HepG2 (cell line): ENCODE data around the gene FAAP100. TPM values are rescaled to one million over a fixed set of nuclear protein-coding genes. Genes with fewer than 3 reads are reported as not detected.

Experiments used
- ATAC-seq: fragments of 200-7000 bp; cut with Tn5 transposase; 3 replicates; pipeline ENCODE4 v1.9.1; 2020; ENCODE audit warnings: mild to moderate bottlenecking, moderate library complexity
- BruUV-seq: library from RNA; stranded (reverse); fragments of 400-500 nt; replicated peaks from 2 replicates; lab custom pipeline; 2021; lab: Mats Ljungman, UMichigan
- CTCF ChIA-PET: fragments of 300-600 bp; formaldehyde crosslinking; extraction: SDS; loops from one replicate; lab custom pipeline; 2021; ENCODE audit warnings: low total read pairs, inconsistent platforms, low intra/inter-chr PET ratio; lab: Yijun Ruan, JAX
- POLR2A ChIA-PET: fragments of 350-600 bp; sonication (Branson Sonifier 250); formaldehyde crosslinking; loops from one replicate; lab custom pipeline; 2020; ENCODE audit warnings: antibody characterized with exemption, inconsistent platforms; lab: Yijun Ruan, JAX
- DNase-seq: peaks from one replicate; pipeline ENCODE4 v3.0.0-alpha.2; 2015; ENCODE audit warnings: low spot score
- FAIRE-seq: peaks from 3 replicates; lab custom pipeline; 2011; peaks lifted over from hg19 to GRCh38; lab: Jason Lieb, UNC
- H2AFZ ChIP-seq: one replicate; pipeline ENCODE4 v1.6.1; 2011; ENCODE audit warnings: low read length, inconsistent platforms
- H3K27ac ChIP-seq: fragments of 300-600 bp; 3 replicates; pipeline ENCODE4 v1.8.0; 2011; ENCODE audit warnings: mixed run types, mild to moderate bottlenecking, mixed read lengths, low read length, inconsistent platforms; ENCODE audit not compliant: insufficient read depth; ENCODE audit errors: extremely low read length
- H3K27me3 ChIP-seq, 2 experiments: fragments of 200-600 bp in 1 of 2; 2 replicates in 1 of 2; 3 replicates in 1 of 2; pipeline versions ENCODE4 v1.6.0 to v1.8.0; 2011; ENCODE audit warnings: low read length in 2 of 2, mild to moderate bottlenecking in 2 of 2, moderate library complexity in 2 of 2, inconsistent platforms in 1 of 2; ENCODE audit not compliant: insufficient read depth in 2 of 2, control insufficient read depth in 1 of 2
- H3K36me3 ChIP-seq, 2 experiments: fragments of 200-600 bp in 1 of 2; replicated peaks in 1 of 2; 2 replicates in 1 of 2; 3 replicates in 1 of 2; pipeline versions ENCODE4 v1.5.1 to v1.8.0; 2011; ENCODE audit warnings: low read length in 2 of 2, inconsistent platforms in 1 of 2; ENCODE audit not compliant: insufficient read depth in 2 of 2, control insufficient read depth in 1 of 2
- H3K4me1 ChIP-seq: 2 replicates; pipeline ENCODE4 v1.5.1; 2012; ENCODE audit warnings: low read length, inconsistent platforms; ENCODE audit not compliant: insufficient read depth
- H3K4me2 ChIP-seq: 2 replicates; pipeline ENCODE4 v1.6.0; 2011; ENCODE audit warnings: low read depth, low read length, inconsistent platforms
- H3K4me3 ChIP-seq, 3 experiments: fragments of 200-600 bp in 1 of 3; sonication (generic), shearing (Covaris generic) in 1 of 3; replicated peaks in 1 of 3; 2 replicates each; pipeline ENCODE4 v1.5.1; 2011 to 2016; ENCODE audit warnings: low read length in 3 of 3, inconsistent platforms in 2 of 3, low read depth in 2 of 3, mild to moderate bottlenecking in 2 of 3, control low read depth in 1 of 3, mixed read lengths in 1 of 3; ENCODE audit not compliant: insufficient read depth in 1 of 3
- H3K79me2 ChIP-seq: one replicate; pipeline ENCODE4 v1.6.1; 2011; ENCODE audit warnings: low read length, inconsistent platforms; ENCODE audit not compliant: insufficient read depth
- H3K9ac ChIP-seq: 2 replicates; pipeline ENCODE4 v1.6.0; 2011; ENCODE audit warnings: mild to moderate bottlenecking, low read depth, low read length, inconsistent platforms; ENCODE audit not compliant: insufficient read depth
- H3K9me3 ChIP-seq: 2 replicates; pipeline ENCODE4 v1.5.1; 2012; ENCODE audit warnings: mild to moderate bottlenecking, low read length
- H4K20me1 ChIP-seq: 2 replicates; pipeline ENCODE4 v1.6.0; 2011; ENCODE audit warnings: inconsistent platforms, mild to moderate bottlenecking, low read length, moderate library complexity; ENCODE audit not compliant: insufficient read depth
- AGO1 ChIP-seq: fragments of 200-400 bp; formaldehyde crosslinking; IDR thresholded peaks from 2 replicates; pipeline ENCODE4 v1.6.1; 2017; ENCODE audit warnings: mild to moderate bottlenecking, low read depth, low read length, moderate library complexity; ENCODE audit not compliant: poor library complexity, severe bottlenecking
- AGO2 ChIP-seq: fragments of 200-400 bp; formaldehyde crosslinking; optimal IDR thresholded peaks from 2 replicates; pipeline ENCODE3; 2017; ENCODE audit warnings: mild to moderate bottlenecking, low read depth, low read length, moderate library complexity
- BORCS8-MEF2B ChIP-seq: sonication (generic); formaldehyde crosslinking; IDR thresholded peaks from 2 replicates; pipeline ENCODE4 v1.8.0; 2022; ENCODE audit warnings: mild to moderate bottlenecking, missing genetic modification reagents
- POLR2A ChIP-seq, 2 experiments: IDR thresholded peaks; 2 replicates each; pipeline ENCODE4 v1.6.1; 2011; ENCODE audit warnings: low read depth in 2 of 2, low read length in 2 of 2, mild to moderate bottlenecking in 1 of 2, moderate library complexity in 1 of 2; ENCODE audit not compliant: insufficient read depth in 1 of 2
- POLR2AphosphoS5 ChIP-seq: IDR thresholded peaks from 2 replicates; pipeline ENCODE4 v1.6.1; 2012; ENCODE audit warnings: low read depth, low read length
- POLR2G ChIP-seq: fragments of 200-400 bp; formaldehyde crosslinking; IDR thresholded peaks from 2 replicates; pipeline ENCODE4 v1.6.1; 2018; ENCODE audit warnings: mild to moderate bottlenecking, low read depth, low read length, moderate library complexity
- RARA ChIP-seq: IDR thresholded peaks from 2 replicates; pipeline ENCODE4 v1.6.1; 2016; ENCODE audit warnings: missing genetic modification reagents, missing compliant biosample characterization
- ZFP36 ChIP-seq: fragments of 150-350 bp; IDR thresholded peaks from 2 replicates; pipeline ENCODE4 v1.6.1; 2018; ENCODE audit warnings: borderline replicate concordance, low read length, low read depth; ENCODE audit not compliant: partially characterized antibody
- ZNF326 ChIP-seq: sonication (generic); formaldehyde crosslinking; IDR thresholded peaks from 2 replicates; pipeline ENCODE4 v1.4.0; 2020; ENCODE audit warnings: missing genetic modification reagents, borderline replicate concordance
- ZNF773 ChIP-seq: sonication (generic); formaldehyde crosslinking; IDR thresholded peaks from 2 replicates; pipeline ENCODE4 v1.4.0; 2020; ENCODE audit warnings: missing genetic modification reagents, borderline replicate concordance
- ZNF782 ChIP-seq: sonication (generic); formaldehyde crosslinking; IDR thresholded peaks from 2 replicates; pipeline ENCODE4 v1.4.0; 2020; ENCODE audit warnings: missing genetic modification reagents, mild to moderate bottlenecking, borderline replicate concordance
- WGBS: methylation state at CpG from one replicate; pipeline ENCODE4 v1.1.6; 2017; ENCODE audit warnings: low lambda C conversion rate; 5-methylcytosine and 5-hydroxymethylcytosine counted together
- in situ Hi-C: cut with HindIII; loops from 2 replicates; pipeline ENCODE4 v1.10.0; 2017; ENCODE audit warnings: low pct_unique_long_range_greater_than_20kb; ENCODE audit not compliant: extremely low pct_ligation_motif_present
- intact Hi-C: fragments of 100-400 bp; cut with micrococcal nuclease; formaldehyde crosslinking; loops from one replicate; pipeline ENCODE4 v1.10.0; 2022; ENCODE audit not compliant: unreplicated experiment
- polyA plus RNA-seq, 8 experiments: library from polyadenylated mRNA; depleted of rRNA in 3 of 8; stranded (reverse) in 7 of 8; unstranded in 1 of 8; fragments of >200 nt; fragmentation: Illumina TruSeq in 4 of 8; extraction: Trizol in 4 of 8; gene quantifications; 2 replicates each; pipeline versions ENCODE4 v1.2.1 to v1.2.3, GENCODE V29; 2011 to 2016; ENCODE audit warnings: low read depth in 4 of 8, missing spikeins in 1 of 8, mixed read lengths in 1 of 8; ENCODE audit not compliant: insufficient read depth in 1 of 8
- total RNA-seq, 5 experiments: library from RNA; depleted of rRNA; stranded (reverse); fragments of >200 nt; fragmentation: Illumina TruSeq; extraction: Trizol; gene quantifications; 2 replicates each; pipeline ENCODE4 v1.2.3, GENCODE V29; 2016; ENCODE audit warnings: low read depth in 1 of 5
- TF ChIP-seq, protein P1 (sequence below): sonication (generic); formaldehyde crosslinking; IDR thresholded peaks from 2 replicates; pipeline ENCODE4 v1.5.0; 2020; ENCODE audit warnings: missing genetic modification reagents

Gene FAAP100
- total and polyA plus RNA-seq, 2 of the 13 experiments (the other 11 are each of a cell fraction or from before 2014, with no cell fraction given) = 7.6 to 20.8 TPM

DNA sequence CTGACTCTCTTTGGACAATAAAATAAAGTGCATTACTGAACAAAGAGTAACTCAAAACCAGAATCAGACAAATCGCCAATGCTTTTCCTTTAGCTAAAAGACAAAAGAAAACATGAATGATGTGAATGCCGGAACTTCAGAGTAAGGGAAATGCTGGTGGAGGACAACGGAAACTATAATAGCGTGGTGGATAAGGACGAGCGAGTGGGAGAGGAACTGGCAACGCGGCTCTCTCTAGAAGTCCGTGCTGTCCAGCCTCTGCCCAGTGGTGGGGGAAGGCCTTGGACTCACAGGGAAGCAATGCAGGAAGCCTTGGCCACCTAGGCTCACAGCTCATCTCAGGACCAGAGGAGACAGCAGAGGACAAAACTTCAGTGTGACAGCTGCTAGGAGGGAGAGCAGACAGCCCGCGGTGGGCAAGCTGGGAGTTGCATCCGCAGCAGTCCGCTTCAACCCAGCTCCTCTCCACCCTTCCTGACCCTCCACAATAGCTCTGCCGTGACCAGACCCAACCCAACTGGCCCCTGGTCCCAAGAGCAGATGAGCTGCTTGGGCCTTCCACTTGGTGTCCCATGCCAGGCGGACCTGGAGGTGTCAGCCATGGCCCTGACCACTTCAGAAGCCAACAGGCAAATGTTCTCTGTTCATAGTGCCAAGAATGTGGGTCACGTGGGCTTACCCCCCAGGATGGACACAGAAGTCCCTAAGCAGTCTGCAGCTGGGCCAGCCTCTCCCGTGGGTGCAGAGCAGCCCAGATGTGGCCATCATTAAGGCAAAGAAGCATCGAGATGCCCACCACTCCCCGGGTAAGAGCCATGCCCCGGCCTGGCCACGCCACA, 5.3 kb upstream of the FAAP100 start:
- intact Hi-C loops (loop anchor here (2.0 kb wide), 1 partner anchor 43 kb away; no protein-coding TSS in a partner anchor), in situ Hi-C loops (no loop called here)
- Histone ChIP-seq H3K4me1 (peaks cover 33% of the 10 kb centered on the region), H3K9ac (no peak overlapping the region), H3K27me3 (no peaks in the 10 kb centered on the region; a peak in 1 of 5 replicates), H3K79me2 (no peaks in the 10 kb centered on the region), H2AFZ (no peak overlapping the region), H4K20me1 (no peaks in the 10 kb centered on the region), H3K9me3 (no peaks in the 10 kb centered on the region), H3K4me2 (no peak overlapping the region), H3K4me3 (no peak overlapping the region), H3K27ac (no peak overlapping the region), H3K36me3 (peaks cover 20 to 45% of the 10 kb centered on the region in 2 experiments)
- peak; percentile 84 for TF ChIP-seq AGO2
- 0 out of 2 replicates have a peak, but pooled peaks have one; percentile 13 for TF ChIP-seq ZNF326 (CRISPR knock-in tag)
- 0 out of 2 replicates have a peak, but pooled peaks have one; percentile 25 for TF ChIP-seq POLR2AphosphoS5
- TF ChIP-seq POLR2A (IDR thresholded peaks at IDR 0.05; ENCODE audit: insufficient read depth in 1 of 2, low read depth in 2 of 2, low read length in 2 of 2) = peak in 1 of 2 experiments; percentile 1; a peak in 1 of 4 replicates
- TF ChIP-seq ZNF773 = no peak
- TF ChIP-seq, protein P1, sequence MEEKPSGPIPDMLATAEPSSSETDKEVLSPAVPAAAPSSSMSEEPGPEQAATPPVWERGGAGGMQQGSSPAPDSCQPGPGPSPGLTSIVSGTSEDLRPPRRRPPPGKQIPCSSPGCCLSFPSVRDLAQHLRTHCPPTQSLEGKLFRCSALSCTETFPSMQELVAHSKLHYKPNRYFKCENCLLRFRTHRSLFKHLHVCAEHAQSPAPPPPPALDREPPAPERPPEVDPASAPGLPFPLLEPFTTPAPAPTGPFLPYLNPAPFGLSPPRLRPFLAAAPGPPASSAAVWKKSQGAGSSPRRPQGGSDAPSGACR = no peak
- no peak for TF ChIP-seq ZFP36
- 0 out of 2 replicates have a peak, but pooled peaks have one; percentile 32 for TF ChIP-seq BORCS8-MEF2B
- TF ChIP-seq POLR2G = peak; percentile 50; the same call in 1 of the 2 replicates
- no peak for TF ChIP-seq ZNF782 (CRISPR knock-in tag)
- TF ChIP-seq AGO1 = peak; percentile 33
- TF ChIP-seq RARA (CRISPR knock-in tag) = no peak
- 95% methylated on average over 21 of the region's 21 CpGs for WGBS
- no peak for FAIRE-seq
- POLR2A ChIA-PET = no interaction called here
- no peak for ATAC-seq
- BruUV-seq = no TSS peak
- CTCF ChIA-PET = no interaction called here
- DNase-seq = no peak
